Lower leg skin (tissue), 3 donors: ENCODE measurements around the gene LRRC40.

Experiments
- CTCF ChIP-seq, 3 donors: fragments of 450-650 bp; IDR thresholded peaks; one replicate each; pipeline ENCODE4 v1.5.1; 2016; ENCODE audit warnings: antibody characterized with exemption in 3 of 3, mild to moderate bottlenecking in 3 of 3, moderate library complexity in 2 of 3
- POLR2A ChIP-seq, 2 donors: fragments of 450-650 bp; IDR thresholded peaks; one replicate each; pipeline ENCODE4 v1.6.1; 2016 to 2017; ENCODE audit warnings: antibody characterized with exemption in 2 of 2, mild to moderate bottlenecking in 1 of 2, moderate library complexity in 1 of 2

- TF ChIP-seq CTCF (IDR thresholded peaks at IDR 0.05) (no peak), POLR2A (IDR thresholded peaks at IDR 0.05) (no peak)
These were observed 9.0 kb downstream of the LRRC40 start for GRCh38 chr1:70196333-70196732.
